GM21723 (cell line): Measurements from ENCODE around the gene SUCLG1.

ENCODE experiments used
- ATAC-seq: cut with Tn5 transposase; IDR thresholded peaks from one replicate; pipeline ENCODE4 v1.9.1; 2021; ENCODE audit warnings: mild to moderate bottlenecking, moderate library complexity; ENCODE audit not compliant: unreplicated experiment

The SUCLG1 gene

DNA sequence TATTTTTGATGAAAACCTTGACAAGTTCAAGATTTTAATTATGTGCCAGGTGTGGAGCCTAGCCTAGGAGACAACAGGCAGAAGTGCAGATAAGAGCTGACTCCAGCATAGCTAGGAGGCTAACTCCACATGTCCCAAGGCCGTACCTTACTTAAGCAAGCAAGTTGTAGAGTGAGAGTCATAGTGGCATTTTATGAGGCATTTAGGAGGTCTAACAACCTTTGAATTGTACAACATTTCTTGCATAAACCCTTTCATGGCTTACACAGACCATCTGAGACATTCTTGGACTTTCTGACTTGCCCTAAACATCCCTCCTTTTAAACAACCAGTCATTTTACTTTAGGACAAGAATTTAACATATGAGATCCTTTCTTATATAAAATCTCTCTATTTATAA lies 8.3 kb upstream of the SUCLG1 start:
- no peak for ATAC-seq

DNA sequence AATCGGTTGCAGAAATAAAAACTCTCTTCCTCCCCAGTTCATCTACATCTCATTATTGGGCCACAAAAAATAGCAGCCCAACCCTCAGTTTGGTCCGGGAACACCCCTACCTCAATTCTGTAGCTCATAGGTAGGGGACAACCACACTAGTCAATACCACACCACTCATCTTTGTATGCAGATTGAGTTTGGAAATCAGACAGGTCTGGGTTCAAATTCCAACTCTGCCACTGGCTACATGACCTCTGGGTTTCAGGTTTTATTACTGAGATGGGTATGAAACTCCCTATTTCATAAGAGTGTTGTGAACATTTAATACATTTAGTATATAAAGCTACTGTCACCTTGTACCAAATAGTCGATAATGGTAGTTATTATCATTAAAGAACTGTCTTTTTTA lies 2.2 kb upstream of the SUCLG1 start:
- ATAC-seq: no peak

- no peak for ATAC-seq
These were observed 1.6 kb upstream of the SUCLG1 start for GRCh38 chr2:84460670-84461069.

- no peak for ATAC-seq
These were observed 907 bp upstream of the SUCLG1 start for GRCh38 chr2:84459944-84460429.

GRCh38 chr2:84458551-84459017 lies 496 bp downstream of the SUCLG1 start:
- peak; percentile 44 for ATAC-seq

GRCh38 chr2:84457686-84458085 lies 1.4 kb downstream of the SUCLG1 start:
- no peak for ATAC-seq

DNA sequence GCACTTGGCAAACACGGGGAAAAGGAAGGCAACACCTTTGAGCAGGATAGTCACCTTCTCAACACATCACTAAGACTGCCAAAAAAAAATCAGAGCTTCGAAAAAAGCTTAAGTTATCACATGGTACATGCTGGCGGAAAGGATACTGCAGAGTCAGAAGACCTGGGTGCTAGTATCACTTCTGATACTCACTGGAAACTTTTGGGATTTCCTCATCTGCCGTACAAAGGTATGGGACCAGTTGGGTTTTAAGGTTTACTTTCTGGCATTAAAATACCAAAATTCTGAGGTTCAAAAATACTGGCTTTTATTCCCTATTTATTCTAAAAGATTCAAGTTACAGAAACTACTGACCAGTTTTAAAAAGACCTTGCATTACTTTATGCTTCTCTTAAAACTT lies 2.9 kb downstream of the SUCLG1 start:
- ATAC-seq: no peak

- no peak for ATAC-seq
These were observed 4.5 kb downstream of the SUCLG1 start for GRCh38 chr2:84454581-84454980.

GRCh38 chr2:84452624-84453023 lies 6.5 kb downstream of the SUCLG1 start:
- no peak for ATAC-seq

- no peak for ATAC-seq
These were observed 7.5 kb downstream of the SUCLG1 start for GRCh38 chr2:84451579-84451978.

- ATAC-seq: no peak
These were observed 8.5 kb downstream of the SUCLG1 start for GRCh38 chr2:84450288-84451227.

DNA sequence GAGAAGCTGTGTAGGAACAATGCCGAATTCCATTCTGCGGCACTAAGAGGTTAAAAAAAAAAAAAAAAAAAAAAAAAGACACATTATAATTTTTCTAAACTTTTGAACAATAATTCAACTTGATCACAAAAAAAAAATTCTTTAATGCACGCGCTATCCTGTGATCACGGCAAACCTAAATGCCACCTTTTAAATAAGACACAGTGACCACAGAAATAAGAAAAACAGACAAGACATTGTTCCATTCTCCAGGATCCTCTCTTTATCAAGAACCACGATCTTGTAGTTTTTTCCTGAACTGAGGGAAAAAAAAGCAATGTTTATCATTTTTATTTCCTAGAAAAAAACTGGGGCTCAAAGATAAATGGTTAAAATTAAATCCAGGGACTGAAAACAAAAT lies 9.4 kb downstream of the SUCLG1 start:
- ATAC-seq: no peak

DNA sequence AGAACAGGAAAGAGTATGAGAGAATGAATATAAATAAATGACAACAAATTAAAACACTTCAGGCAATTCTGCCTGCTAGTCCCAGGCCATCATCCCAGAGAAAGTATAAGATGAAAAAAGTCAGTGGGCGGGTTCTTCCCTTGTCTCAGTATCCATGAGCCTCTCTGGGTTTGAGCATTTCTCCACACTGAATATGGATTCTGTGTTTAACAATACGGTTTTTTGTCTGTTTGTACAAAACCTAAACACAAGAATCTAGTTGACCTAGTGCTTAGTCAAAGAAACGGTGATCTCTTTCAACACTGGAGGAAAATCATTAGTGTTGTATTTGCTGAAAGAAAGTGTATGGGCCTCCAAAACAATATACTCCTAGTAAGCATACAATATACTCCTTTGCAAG lies 10.0 kb downstream of the SUCLG1 start:
- no peak for ATAC-seq

DNA sequence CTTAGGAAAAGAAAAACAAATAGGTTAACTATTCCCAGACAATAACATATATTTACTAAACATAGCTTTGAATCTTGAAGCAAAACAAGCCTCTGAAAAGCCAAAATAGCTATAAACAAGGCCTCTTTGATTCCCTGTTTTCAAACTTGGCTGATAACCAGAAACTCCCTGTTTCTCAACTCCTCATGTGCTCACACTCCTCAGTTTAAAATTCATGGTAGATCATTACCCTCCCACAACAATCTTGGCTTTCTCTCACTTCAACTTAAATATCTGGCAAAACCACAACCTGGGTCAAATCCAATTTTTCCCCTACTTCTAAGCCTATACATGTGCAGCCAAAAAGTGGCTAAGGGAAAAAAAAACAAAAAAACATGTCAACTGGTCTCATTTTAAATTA lies 15.6 kb downstream of the SUCLG1 start:
- no peak for ATAC-seq

DNA sequence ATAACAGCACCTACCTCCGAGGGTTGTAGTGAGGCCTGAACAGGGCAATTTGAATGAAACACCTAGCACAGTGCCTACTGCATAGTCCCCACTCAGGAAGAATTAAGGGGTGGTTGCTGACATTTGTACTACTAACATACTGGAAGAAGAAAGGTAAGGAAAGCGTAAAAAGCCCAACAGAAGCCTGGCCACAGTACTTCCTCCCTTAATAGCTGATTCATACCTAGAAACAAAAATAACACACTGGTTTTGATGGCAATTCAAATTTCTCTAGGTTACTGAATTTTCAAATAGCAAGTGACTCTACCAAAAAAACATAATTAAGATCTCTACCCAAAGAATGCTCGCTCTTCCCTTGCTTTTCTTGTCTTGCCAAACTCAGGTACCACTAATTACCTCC lies 16.2 kb downstream of the SUCLG1 start:
- ATAC-seq: peak; percentile 51

DNA sequence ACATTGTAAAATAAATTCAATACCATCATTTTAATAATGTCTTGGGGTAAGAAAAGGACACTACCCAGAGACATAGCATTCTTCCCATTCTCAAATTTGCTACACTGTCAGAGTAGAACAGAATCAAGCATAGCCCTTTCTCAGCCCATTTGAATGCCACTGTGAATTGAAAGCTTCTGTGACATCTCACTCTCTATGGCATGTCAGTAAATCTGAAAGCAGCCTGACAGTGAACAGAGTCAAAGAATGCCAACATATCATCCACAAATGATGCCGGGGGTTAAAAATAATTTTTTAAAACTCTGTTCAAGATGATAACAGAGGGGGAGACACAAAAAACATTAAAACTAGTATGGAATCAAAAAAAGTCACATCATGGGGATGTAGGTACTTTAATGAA lies 17.6 kb downstream of the SUCLG1 start:
- no peak for ATAC-seq

DNA sequence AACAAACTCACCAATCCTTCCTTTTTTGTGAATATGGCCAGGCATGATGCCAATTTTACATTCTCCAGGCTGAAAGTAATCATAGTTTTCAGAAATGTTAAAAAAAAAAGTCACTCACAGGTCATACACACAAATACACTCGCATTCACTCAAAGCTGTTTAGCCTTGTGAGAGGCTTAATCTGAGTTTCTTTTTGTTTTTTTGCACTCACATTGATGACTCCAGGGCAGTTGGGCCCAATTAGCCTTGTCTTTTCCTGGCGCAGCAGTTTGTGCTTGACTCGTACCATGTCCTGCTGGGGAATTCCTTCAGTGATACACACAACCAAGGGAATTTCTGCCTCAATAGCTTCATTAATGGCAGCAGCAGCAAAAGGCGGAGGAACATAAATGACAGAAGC lies 18.0 kb downstream of the SUCLG1 start:
- ATAC-seq: no peak

DNA sequence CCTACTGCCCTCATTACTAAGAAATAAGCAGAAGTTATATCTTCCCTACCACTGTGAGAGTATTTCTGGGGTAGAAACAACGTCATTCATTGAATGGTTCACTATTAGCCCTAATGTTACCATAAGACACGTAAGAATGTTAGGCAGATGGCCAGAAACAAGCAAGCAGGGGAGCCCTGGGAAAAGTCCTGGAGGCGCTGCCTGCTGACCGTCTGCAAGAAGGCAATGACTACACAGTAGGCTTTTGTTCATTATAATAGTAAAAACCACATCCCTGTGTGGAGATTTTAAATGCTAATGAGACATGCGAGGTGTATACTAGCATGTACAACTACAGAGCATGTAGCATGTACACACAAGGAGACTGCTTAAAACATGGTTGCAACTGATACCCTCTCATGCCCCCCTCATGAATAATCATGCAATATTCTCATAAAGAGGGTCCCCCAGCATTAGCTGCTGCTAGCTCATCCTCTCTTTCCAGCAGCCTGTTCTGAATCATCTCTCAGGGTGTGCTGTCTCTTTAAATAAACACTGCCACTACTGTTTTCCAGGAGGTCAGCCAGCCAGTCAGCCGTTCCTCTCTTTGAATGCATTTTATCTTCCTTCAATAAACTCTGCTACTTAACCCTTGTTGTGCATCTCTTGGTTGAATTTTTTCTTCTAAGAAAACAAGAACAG lies 23.6 kb downstream of the SUCLG1 start:
- ATAC-seq: no peak

- ATAC-seq: no peak
These were observed 29.8 kb downstream of the SUCLG1 start for GRCh38 chr2:84429328-84429727.

DNA sequence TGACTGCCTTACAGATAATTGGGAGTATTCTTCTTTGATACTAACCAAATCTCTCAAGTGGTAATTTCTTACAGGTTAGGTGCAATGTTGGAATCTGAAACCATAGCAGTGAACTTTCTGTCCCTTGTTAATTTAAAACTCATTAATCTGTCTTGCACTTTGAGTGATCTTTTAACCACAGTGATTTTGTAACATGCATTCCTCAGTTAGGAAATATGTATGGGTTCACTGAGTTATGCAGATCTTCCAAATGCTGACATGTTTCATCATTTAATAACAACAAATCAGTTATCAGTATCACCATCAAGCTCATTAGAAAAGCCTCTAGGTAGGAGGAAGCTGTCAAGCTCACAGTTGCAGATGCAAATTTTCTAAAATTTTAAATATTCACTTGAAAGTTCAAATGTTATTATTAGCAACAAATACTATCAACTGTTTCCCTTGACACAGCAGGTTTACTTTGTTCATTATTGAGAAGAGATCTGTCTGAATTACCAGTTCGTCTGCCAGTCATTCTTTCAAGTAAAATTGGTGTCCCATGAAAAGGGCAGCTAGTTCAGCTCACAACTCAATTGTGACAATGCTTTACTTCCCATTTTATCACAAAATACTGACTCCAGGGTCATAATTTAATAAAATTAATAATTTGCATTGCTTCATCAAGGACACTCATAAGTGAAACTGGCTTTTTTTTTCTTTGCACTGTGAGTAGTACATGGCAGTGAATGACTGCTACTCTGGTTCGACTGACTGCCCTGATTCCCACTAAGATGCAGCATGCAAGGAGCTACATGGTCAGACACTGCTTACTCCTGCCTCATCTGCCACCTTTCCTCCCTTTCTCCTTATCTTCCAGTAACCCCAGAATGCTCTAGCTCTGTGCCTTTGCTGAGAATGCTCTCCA lies 31.6 kb downstream of the SUCLG1 start:
- no peak for ATAC-seq

DNA sequence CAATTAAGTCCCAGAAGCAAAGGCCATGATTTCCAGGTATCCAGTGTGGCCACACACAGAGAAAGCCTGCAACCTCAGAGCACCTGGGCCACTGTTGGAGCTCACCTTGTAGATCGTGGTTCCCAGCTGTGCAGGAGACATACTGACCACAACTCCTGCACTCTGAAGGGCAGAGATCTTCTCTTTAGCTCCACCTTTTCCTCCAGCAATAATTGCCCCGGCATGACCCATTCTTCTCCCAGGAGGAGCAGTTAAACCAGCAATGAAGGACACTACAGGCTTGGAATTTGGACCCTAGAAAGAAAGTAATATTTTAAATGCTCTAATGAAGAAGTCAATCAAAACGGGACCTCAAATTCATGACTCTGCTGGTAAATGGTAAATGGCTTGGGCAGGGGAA lies 33.8 kb downstream of the SUCLG1 start:
- ATAC-seq: no peak
